ENCODE data around the gene OR9Q2.

DNA sequence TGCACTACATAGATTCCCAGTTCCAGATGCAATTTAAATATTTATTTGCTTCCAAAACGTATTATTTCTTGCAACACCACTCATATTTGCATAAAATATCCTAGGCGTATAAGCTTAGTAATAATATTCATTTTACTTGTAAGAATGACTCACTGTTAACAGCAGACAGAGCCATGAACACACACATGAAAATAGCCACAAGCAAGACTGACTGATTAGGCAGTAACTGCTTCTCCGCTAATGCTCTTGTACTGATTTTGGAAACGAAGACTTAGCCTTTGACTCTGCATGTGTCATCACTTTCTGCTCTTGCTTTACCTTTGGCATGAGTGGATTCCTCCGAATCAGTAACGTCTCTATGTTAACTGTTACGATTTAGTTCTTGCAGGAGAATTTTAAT lies 33.9 kb downstream of the OR9Q2 start:
- TF ChIP-seq GLIS3 (CRISPR knock-in tag; IDR thresholded peaks at IDR 0.05) (no peak), RARB (CRISPR knock-in tag; IDR thresholded peaks at IDR 0.05) (no peak), ZNF8 (CRISPR knock-in tag; IDR thresholded peaks at IDR 0.05) (no peak), SNAI2 (CRISPR knock-in tag; IDR thresholded peaks at IDR 0.05) (no peak), ZNF70 (CRISPR knock-in tag; IDR thresholded peaks at IDR 0.05) (no peak), TCF4 (CRISPR knock-in tag; IDR thresholded peaks at IDR 0.05; ENCODE audit: borderline replicate concordance) (no peak), OSR1 (CRISPR knock-in tag; IDR thresholded peaks at IDR 0.05) (no peak), ZFP3 (CRISPR knock-in tag; IDR thresholded peaks at IDR 0.05) (no peak), ZNF565 (CRISPR knock-in tag; conservative IDR thresholded peaks at IDR 0.05; ENCODE audit: low read depth) (no peak), TOX (CRISPR knock-in tag; IDR thresholded peaks at IDR 0.05; ENCODE audit: borderline replicate concordance) (no peak), ARNTL (CRISPR knock-in tag; IDR thresholded peaks at IDR 0.05; ENCODE audit: borderline replicate concordance, low read depth) (no peak), ISL1 (CRISPR knock-in tag; IDR thresholded peaks at IDR 0.05) (no peak), PPARA (CRISPR knock-in tag; IDR thresholded peaks at IDR 0.05; ENCODE audit: borderline replicate concordance) (no peak)
- TF ChIP-seq, protein P1, sequence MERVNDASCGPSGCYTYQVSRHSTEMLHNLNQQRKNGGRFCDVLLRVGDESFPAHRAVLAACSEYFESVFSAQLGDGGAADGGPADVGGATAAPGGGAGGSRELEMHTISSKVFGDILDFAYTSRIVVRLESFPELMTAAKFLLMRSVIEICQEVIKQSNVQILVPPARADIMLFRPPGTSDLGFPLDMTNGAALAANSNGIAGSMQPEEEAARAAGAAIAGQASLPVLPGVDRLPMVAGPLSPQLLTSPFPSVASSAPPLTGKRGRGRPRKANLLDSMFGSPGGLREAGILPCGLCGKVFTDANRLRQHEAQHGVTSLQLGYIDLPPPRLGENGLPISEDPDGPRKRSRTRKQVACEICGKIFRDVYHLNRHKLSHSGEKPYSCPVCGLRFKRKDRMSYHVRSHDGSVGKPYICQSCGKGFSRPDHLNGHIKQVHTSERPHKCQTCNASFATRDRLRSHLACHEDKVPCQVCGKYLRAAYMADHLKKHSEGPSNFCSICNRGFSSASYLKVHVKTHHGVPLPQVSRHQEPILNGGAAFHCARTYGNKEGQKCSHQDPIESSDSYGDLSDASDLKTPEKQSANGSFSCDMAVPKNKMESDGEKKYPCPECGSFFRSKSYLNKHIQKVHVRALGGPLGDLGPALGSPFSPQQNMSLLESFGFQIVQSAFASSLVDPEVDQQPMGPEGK (CRISPR knock-in tag; IDR thresholded peaks at IDR 0.05; ENCODE audit: borderline replicate concordance): no peak
